Muscle layer of colon (tissue), 2 donors: Measurements from ENCODE around the gene MUC15.

Source experiments
- H3K27ac ChIP-seq: one replicate; pipeline ENCODE4 v1.7.0; 2013; ENCODE audit warnings: low read depth, mild to moderate bottlenecking, low read length, moderate library complexity
- H3K27me3 ChIP-seq, 2 donors: one replicate each; pipeline ENCODE4 v1.7.0; 2013; ENCODE audit warnings: low read length in 2 of 2, mild to moderate bottlenecking in 2 of 2; ENCODE audit not compliant: insufficient read depth in 2 of 2, control insufficient read depth in 1 of 2
- H3K36me3 ChIP-seq: one replicate; pipeline ENCODE4 v1.7.0; 2013; ENCODE audit warnings: mild to moderate bottlenecking, low read length; ENCODE audit not compliant: insufficient read depth
- H3K4me1 ChIP-seq: one replicate; pipeline ENCODE4 v1.7.0; 2013; ENCODE audit warnings: mild to moderate bottlenecking, low read length; ENCODE audit not compliant: insufficient read depth
- H3K4me3 ChIP-seq, 2 donors: one replicate each; pipeline ENCODE4 v1.7.0; 2013; ENCODE audit warnings: low read length in 2 of 2, low read depth in 1 of 2, mild to moderate bottlenecking in 1 of 2, moderate library complexity in 1 of 2
- H3K9ac ChIP-seq: one replicate; pipeline ENCODE4 v1.7.0; 2013; ENCODE audit warnings: low read length
- H3K9me3 ChIP-seq: one replicate; pipeline ENCODE4 v1.7.0; 2013; ENCODE audit warnings: mild to moderate bottlenecking, low read length
- donor health status: abdominal sarcoma.
- donor health status: Adenocarcinoma of cecum.

MUC15 gene

GRCh38 chr11:26572770-26573402, 823 bp upstream of the MUC15 start:
- no peak overlapping the region for H3K27ac ChIP-seq
- H3K36me3 ChIP-seq = no peaks in the 10 kb centered on the region
- H3K9me3 ChIP-seq = no peaks in the 10 kb centered on the region
- H3K9ac ChIP-seq = no peak overlapping the region
- H3K4me1 ChIP-seq = no peaks in the 10 kb centered on the region
- H3K27me3 ChIP-seq = no peaks in the 10 kb centered on the region
- no peak overlapping the region for H3K4me3 ChIP-seq

GRCh38 chr11:26569646-26570045, 2.4 kb downstream of the MUC15 start:
- H3K27ac ChIP-seq = no peak overlapping the region
- no peaks in the 10 kb centered on the region for H3K9me3 ChIP-seq
- no peaks in the 10 kb centered on the region for H3K4me1 ChIP-seq
- H3K36me3 ChIP-seq = no peaks in the 10 kb centered on the region
- H3K9ac ChIP-seq = no peak overlapping the region
- H3K27me3 ChIP-seq = no peaks in the 10 kb centered on the region
- no peak overlapping the region for H3K4me3 ChIP-seq

GRCh38 chr11:26558190-26558589, 13.9 kb downstream of the MUC15 start:
- H3K4me3 ChIP-seq = no peak overlapping the region
- H3K9me3 ChIP-seq = no peaks in the 10 kb centered on the region
- H3K9ac ChIP-seq = no peak overlapping the region
- H3K36me3 ChIP-seq = no peaks in the 10 kb centered on the region
- no peak overlapping the region for H3K27ac ChIP-seq
- H3K27me3 ChIP-seq = no peaks in the 10 kb centered on the region
- no peaks in the 10 kb centered on the region for H3K4me1 ChIP-seq

GRCh38 chr11:26557666-26558065, 14.4 kb downstream of the MUC15 start:
- Histone ChIP-seq H3K27me3 (no peaks in the 10 kb centered on the region), H3K27ac (no peak overlapping the region), H3K36me3 (no peaks in the 10 kb centered on the region), H3K4me1 (no peaks in the 10 kb centered on the region), H3K9me3 (no peaks in the 10 kb centered on the region), H3K4me3 (no peak overlapping the region), H3K9ac (no peak overlapping the region)

GRCh38 chr11:26556582-26556981, 15.5 kb downstream of the MUC15 start:
- Histone ChIP-seq H3K27me3 (no peaks in the 10 kb centered on the region), H3K9ac (no peak overlapping the region), H3K36me3 (no peaks in the 10 kb centered on the region), H3K4me1 (no peaks in the 10 kb centered on the region), H3K4me3 (no peak overlapping the region), H3K9me3 (no peaks in the 10 kb centered on the region), H3K27ac (no peak overlapping the region)

- H3K9ac ChIP-seq = no peak overlapping the region
- H3K27me3 ChIP-seq = no peaks in the 10 kb centered on the region
- H3K27ac ChIP-seq = no peak overlapping the region
- no peaks in the 10 kb centered on the region for H3K4me1 ChIP-seq
- no peaks in the 10 kb centered on the region for H3K9me3 ChIP-seq
- no peaks in the 10 kb centered on the region for H3K36me3 ChIP-seq
- no peak overlapping the region for H3K4me3 ChIP-seq
Observed at GRCh38 chr11:26554455-26554854, 17.6 kb downstream of the MUC15 start.

GRCh38 chr11:26553182-26553581, 18.9 kb downstream of the MUC15 start:
- no peaks in the 10 kb centered on the region for H3K36me3 ChIP-seq
- H3K27ac ChIP-seq = no peak overlapping the region
- H3K9me3 ChIP-seq = no peaks in the 10 kb centered on the region
- no peak overlapping the region for H3K9ac ChIP-seq
- H3K4me1 ChIP-seq = no peaks in the 10 kb centered on the region
- no peak overlapping the region for H3K4me3 ChIP-seq
- H3K27me3 ChIP-seq = no peaks in the 10 kb centered on the region

GRCh38 chr11:26551186-26551801, 20.8 kb downstream of the MUC15 start:
- H3K36me3 ChIP-seq = no peaks in the 10 kb centered on the region
- no peak overlapping the region for H3K9ac ChIP-seq
- no peaks in the 10 kb centered on the region for H3K9me3 ChIP-seq
- H3K27ac ChIP-seq = no peak overlapping the region
- H3K27me3 ChIP-seq = no peaks in the 10 kb centered on the region
- H3K4me3 ChIP-seq = no peak overlapping the region
- no peaks in the 10 kb centered on the region for H3K4me1 ChIP-seq

GRCh38 chr11:26550022-26550421, 22.0 kb downstream of the MUC15 start:
- no peaks in the 10 kb centered on the region for H3K9me3 ChIP-seq
- no peaks in the 10 kb centered on the region for H3K4me1 ChIP-seq
- no peaks in the 10 kb centered on the region for H3K36me3 ChIP-seq
- no peak overlapping the region for H3K9ac ChIP-seq
- H3K27me3 ChIP-seq = no peaks in the 10 kb centered on the region
- H3K27ac ChIP-seq = no peak overlapping the region
- H3K4me3 ChIP-seq = no peak overlapping the region

GRCh38 chr11:26549176-26549575, 22.9 kb downstream of the MUC15 start:
- no peaks in the 10 kb centered on the region for H3K9me3 ChIP-seq
- no peaks in the 10 kb centered on the region for H3K36me3 ChIP-seq

GRCh38 chr11:26541870-26542269, 30.2 kb downstream of the MUC15 start:
- H3K4me1 ChIP-seq = no peaks in the 10 kb centered on the region
- no peaks in the 10 kb centered on the region for H3K36me3 ChIP-seq
- H3K27me3 ChIP-seq = no peaks in the 10 kb centered on the region
- H3K9me3 ChIP-seq = no peaks in the 10 kb centered on the region
- no peak overlapping the region for H3K27ac ChIP-seq
- no peak overlapping the region for H3K4me3 ChIP-seq
- H3K9ac ChIP-seq = no peak overlapping the region

More at GRCh38 chr11:26549176-26549575, 22.9 kb downstream of the MUC15 start:
- Histone ChIP-seq H3K9ac (no peak overlapping the region), H3K27ac (no peak overlapping the region), H3K4me1 (no peaks in the 10 kb centered on the region), H3K27me3 (no peaks in the 10 kb centered on the region), H3K4me3 (no peak overlapping the region)

- Histone ChIP-seq H3K27ac (no peak overlapping the region), H3K36me3 (no peaks in the 10 kb centered on the region), H3K9ac (no peak overlapping the region), H3K9me3 (no peaks in the 10 kb centered on the region), H3K4me3 (no peak overlapping the region), H3K27me3 (no peaks in the 10 kb centered on the region), H3K4me1 (no peaks in the 10 kb centered on the region)
Observed at GRCh38 chr11:26539517-26539916, 32.5 kb downstream of the MUC15 start.
